HUES48 (cell line): ENCODE measurements around the gene AGBL4.
A peak's percentile ranks its signal among the peaks of the same experiment; 100 is the strongest.

Source experiments
- H3K27ac ChIP-seq: one replicate; pipeline ENCODE4 v1.7.0; 2013; ENCODE audit warnings: low read depth, low read length, inconsistent platforms
- H3K27me3 ChIP-seq: 2 replicates; pipeline ENCODE4 v1.6.1; 2013; ENCODE audit warnings: mild to moderate bottlenecking, low read length; ENCODE audit not compliant: control insufficient read depth, insufficient read depth
- H3K36me3 ChIP-seq: 2 replicates; pipeline ENCODE4 v1.6.1; 2013; ENCODE audit warnings: low read length; ENCODE audit not compliant: control insufficient read depth, insufficient read depth
- H3K4me1 ChIP-seq: 2 replicates; pipeline ENCODE4 v1.6.1; 2013; ENCODE audit warnings: mild to moderate bottlenecking, low read length; ENCODE audit not compliant: control insufficient read depth, insufficient read depth
- H3K4me3 ChIP-seq: 2 replicates; pipeline ENCODE4 v1.5.1; 2013; ENCODE audit warnings: mild to moderate bottlenecking, low read depth, low read length
- H3K9ac ChIP-seq: 2 replicates; pipeline ENCODE4 v1.6.1; 2013; ENCODE audit warnings: mild to moderate bottlenecking, low read depth, low read length, moderate library complexity
- H3K9me3 ChIP-seq: 2 replicates; pipeline ENCODE4 v1.6.1; 2013; ENCODE audit warnings: low read length; ENCODE audit not compliant: control insufficient read depth, insufficient read depth

Gene AGBL4

DNA sequence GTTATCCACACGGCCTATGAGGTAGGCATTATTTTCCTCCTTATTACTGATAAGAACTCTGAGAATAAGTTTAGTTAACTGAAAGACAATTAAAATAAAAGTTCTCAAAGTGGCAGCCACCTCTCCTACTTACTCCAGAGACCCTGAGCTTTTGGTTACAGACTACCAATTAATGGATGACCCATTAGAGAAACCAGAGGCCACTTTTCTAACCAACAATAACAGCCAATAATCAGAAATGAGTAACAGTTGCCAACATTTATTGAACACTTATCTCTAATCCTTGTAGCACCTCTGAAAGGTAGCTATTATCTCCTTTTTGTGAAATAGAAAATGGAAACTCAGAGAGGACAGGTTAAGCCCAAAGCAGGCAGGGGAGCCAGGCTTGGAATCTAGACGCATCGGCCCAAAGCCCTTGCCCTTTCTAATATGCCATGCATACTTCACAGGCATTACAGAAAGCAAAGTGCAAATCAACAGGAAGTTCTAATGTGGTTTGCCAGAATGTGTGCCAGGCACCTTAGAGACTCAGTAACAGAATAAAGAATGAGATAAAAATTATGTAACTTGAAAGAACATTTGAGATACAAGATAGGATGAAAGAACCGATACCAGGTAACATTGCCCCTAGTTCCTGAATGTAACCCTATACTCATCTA, 1297.1 kb downstream of the AGBL4 start:
- H3K27ac ChIP-seq, result no peak overlapping the region
- H3K27me3 ChIP-seq, result no peaks in the 10 kb centered on the region
- no peaks in the 10 kb centered on the region for H3K4me1 ChIP-seq
- no peaks in the 10 kb centered on the region for H3K9me3 ChIP-seq
- H3K4me3 ChIP-seq, result no peak overlapping the region
- no peak overlapping the region for H3K9ac ChIP-seq
- H3K36me3 ChIP-seq, result peaks cover 4% of the 10 kb centered on the region; the same call in 1 of the 2 replicates

DNA sequence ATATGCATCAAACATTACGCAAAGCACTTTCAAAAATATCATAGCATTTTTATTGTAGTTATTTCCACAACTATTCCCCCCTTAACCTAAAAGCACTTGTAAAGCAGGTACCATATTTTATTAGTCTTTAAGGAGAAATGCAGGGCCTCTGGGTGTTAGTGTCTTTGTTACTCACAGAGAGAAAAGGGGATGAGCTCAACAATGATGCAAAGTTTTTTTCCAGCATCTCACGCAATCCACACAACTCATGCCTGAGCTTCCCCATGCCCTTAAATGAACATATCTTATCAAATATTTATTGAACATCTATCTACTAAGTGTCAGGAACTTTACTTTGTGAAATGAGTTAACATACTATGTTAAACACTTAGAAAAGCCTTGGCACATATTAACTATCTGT, 1297.6 kb downstream of the AGBL4 start:
- Histone ChIP-seq H3K4me1 (no peaks in the 10 kb centered on the region), H3K36me3 (peaks cover 4% of the 10 kb centered on the region; the same call in 1 of the 2 replicates), H3K27ac (no peak overlapping the region), H3K9me3 (no peaks in the 10 kb centered on the region), H3K4me3 (no peak overlapping the region), H3K9ac (no peak overlapping the region), H3K27me3 (no peaks in the 10 kb centered on the region)

DNA sequence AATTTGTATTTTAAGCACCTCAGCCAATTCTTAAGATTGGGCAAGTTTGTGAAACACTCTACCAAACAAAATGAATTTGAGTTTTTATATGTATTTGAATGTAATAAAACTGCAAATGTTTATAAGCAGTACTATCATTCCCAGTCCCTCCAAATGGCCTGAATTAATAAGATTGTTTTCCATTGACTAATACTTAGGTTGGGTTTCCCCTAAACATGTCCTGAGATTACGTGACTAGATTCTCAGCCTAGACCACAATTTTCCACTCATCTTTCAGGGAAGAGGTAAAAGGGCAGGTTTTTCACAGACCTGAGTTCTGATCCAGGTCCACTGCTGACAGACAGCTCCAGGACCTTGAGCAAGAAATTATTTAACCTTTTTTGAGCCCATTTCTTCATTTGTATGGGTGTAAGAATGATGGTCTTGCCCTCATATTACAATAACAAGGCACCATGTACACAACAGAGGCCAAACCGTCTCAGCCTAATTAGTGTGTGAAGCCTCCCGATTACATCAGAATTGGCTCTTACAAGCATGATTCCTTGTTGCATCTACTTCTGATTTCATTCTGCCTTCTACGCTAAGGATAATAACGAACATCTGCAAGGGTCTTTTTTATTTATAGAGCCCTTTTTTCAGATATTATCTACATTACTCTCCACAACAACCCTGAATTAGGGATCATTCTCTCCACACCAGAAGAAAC, 1298.3 kb downstream of the AGBL4 start:
- H3K4me3 ChIP-seq, result no peak overlapping the region
- H3K4me1 ChIP-seq, result no peaks in the 10 kb centered on the region
- no peaks in the 10 kb centered on the region for H3K9me3 ChIP-seq
- H3K36me3 ChIP-seq, result peaks cover 4% of the 10 kb centered on the region; the same call in 1 of the 2 replicates
- H3K27me3 ChIP-seq, result no peaks in the 10 kb centered on the region
- no peak overlapping the region for H3K9ac ChIP-seq
- H3K27ac ChIP-seq, result no peak overlapping the region

DNA sequence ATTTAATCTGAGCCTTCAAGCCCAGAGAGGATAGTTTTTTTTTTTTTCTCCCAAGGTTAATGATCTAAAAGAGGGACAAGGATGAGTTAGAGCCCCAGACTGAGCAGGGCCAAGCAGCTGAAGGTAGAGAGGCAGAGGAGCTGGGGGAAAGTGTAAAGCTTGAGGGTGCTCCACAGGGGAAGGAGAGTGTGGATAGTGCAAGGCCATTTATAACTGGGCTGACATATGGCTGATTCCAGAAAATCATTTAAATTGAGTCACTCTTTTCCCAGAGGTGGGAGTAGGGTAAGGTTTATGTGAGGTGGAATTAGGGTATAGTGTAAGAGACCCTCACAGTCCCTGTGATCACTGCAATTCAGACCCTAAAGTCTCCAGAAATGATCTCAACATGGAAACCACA, 1302.8 kb downstream of the AGBL4 start:
- Histone ChIP-seq H3K9me3 (no peaks in the 10 kb centered on the region), H3K27me3 (no peaks in the 10 kb centered on the region), H3K36me3 (no peaks in the 10 kb centered on the region), H3K4me1 (no peaks in the 10 kb centered on the region), H3K4me3 (no peak overlapping the region), H3K27ac (no peak overlapping the region), H3K9ac (no peak overlapping the region)

DNA sequence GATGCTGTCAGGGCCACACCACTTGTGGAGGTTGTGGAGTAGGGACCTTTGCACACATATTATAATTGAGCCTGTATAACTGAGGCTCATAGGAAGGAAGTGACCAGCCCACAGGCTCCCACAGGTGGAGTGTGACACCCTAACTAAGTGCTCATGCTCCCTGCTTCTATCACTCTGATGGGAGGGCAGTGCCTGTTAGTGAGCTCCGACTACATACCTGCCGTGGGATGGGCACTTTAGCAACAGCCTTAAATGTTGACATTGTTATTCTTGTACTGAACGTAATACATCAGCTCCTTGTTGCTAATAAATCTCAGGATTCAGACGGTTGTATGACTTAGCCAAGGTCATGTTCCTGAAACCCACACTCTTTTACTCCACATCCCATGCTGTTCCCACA, 1305.0 kb downstream of the AGBL4 start:
- Histone ChIP-seq H3K9ac (no peak overlapping the region), H3K36me3 (no peaks in the 10 kb centered on the region), H3K4me1 (no peaks in the 10 kb centered on the region), H3K27me3 (no peaks in the 10 kb centered on the region), H3K4me3 (no peak overlapping the region), H3K9me3 (no peaks in the 10 kb centered on the region), H3K27ac (no peak overlapping the region)

DNA sequence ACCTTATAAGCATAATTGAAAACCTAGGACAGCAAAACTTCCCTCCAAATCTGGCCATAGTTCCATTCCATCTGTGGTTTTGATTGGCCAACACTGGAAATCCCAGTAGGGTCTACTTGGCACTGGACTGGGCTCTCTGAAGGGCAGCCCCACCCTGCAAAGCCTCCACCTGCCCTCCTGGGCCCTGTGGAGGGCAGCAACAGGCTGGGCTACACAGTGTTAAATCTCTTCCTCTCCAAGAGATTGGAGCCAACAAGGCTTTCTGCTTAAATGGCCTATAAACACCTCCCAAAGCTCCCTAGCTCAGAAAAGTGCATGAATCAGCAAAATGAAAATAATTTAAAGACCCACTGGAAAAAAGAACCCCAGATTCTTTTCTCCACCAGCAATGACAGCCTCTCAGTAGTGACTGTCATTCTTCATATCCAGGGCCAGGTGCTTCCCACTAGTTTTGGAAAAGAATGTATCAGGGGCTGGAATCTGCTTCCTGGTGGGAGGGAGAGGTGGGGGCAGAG, 1305.6 kb downstream of the AGBL4 start:
- Histone ChIP-seq H3K9ac (no peak overlapping the region), H3K27me3 (no peaks in the 10 kb centered on the region), H3K27ac (no peak overlapping the region), H3K36me3 (no peaks in the 10 kb centered on the region), H3K4me3 (no peak overlapping the region), H3K4me1 (no peaks in the 10 kb centered on the region), H3K9me3 (no peaks in the 10 kb centered on the region)

DNA sequence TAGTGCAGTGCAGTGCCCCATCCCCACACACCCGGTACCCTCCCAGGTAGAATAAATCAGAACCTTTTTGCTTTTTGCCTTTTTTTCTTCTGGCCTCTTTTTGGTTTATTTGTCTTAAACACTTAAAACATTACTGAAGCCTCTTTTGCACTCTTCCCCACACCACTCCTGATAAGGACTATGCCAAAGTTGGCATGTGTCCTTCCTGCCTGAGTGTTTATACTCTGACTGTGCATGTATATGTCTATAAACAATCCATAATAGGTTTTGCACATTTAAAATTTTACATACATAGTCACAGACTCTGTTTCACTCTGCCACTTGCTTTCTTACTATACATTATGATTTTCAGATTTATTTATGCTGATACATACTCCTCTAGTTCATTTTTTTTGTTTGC, 1306.7 kb downstream of the AGBL4 start:
- Histone ChIP-seq H3K4me1 (no peaks in the 10 kb centered on the region), H3K27me3 (no peaks in the 10 kb centered on the region), H3K27ac (no peak overlapping the region), H3K9me3 (no peaks in the 10 kb centered on the region), H3K9ac (no peak overlapping the region), H3K4me3 (no peak overlapping the region), H3K36me3 (no peaks in the 10 kb centered on the region)

DNA sequence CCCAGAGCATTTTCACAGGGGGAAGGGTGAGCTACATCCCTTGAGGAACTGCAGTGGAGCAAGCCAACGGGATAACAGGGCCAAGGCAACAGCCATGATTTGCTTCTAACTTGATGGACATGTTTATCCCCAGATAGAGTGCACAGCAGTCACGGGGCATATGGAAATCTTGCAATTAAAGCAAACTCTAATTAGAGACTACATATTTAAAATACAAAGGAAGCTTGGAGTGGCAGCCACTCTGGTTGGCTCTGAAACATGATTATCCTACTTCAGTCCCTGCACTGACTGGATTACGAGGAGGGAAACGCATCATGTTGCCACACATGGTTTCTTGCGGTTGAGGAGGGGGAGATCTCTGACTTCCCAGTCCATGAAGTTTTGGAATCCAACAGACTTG, 1307.8 kb downstream of the AGBL4 start:
- Histone ChIP-seq H3K9me3 (no peaks in the 10 kb centered on the region), H3K27me3 (no peaks in the 10 kb centered on the region), H3K36me3 (no peaks in the 10 kb centered on the region), H3K4me1 (no peaks in the 10 kb centered on the region), H3K27ac (no peak overlapping the region), H3K4me3 (no peak overlapping the region), H3K9ac (no peak overlapping the region)

DNA sequence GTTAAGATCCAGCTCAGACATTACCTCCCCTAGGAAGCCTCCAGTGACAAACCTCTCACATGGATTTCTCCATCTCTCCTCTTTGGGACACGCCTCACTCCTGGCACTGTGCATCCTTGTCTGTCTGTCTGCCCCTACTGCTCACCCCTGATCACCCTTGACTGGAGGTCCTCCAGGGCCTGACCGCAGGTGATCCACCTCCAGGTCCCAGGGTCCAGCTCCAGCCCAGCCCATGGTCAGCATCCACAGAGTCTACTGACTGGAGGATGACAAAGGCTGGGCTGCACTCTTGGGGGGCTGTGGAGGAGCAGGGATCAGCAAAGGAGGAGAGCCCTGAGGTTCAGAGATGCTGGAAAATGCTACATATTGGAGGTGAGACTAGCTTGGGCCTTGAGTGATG, 1312.8 kb downstream of the AGBL4 start:
- Histone ChIP-seq H3K9me3 (no peaks in the 10 kb centered on the region), H3K27me3 (no peaks in the 10 kb centered on the region), H3K36me3 (no peaks in the 10 kb centered on the region), H3K4me3 (no peak overlapping the region), H3K9ac (no peak overlapping the region), H3K27ac (no peak overlapping the region), H3K4me1 (peaks cover 11% of the 10 kb centered on the region; the same call in 1 of the 2 replicates)

DNA sequence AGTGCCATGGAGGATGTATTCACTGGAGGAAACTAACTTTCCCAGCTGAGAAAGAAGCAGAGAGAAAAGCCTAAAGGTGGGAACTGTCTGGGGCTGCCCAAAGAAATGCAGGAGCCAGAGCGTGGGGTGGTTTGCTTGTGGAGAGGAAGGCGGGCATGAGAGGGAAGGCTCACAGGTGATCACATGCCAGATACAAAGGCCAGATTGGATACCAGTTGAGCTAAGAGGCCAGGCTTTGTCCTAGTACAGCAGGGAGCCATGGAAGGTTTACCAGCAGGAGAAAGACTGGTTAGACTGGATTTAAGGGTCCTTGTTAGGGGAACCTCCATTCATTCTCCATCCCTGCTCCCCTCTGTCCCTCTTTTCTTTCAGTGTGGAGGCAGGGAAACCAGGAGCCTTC, 1313.4 kb downstream of the AGBL4 start:
- H3K9ac ChIP-seq, result peak overlapping the region; percentile 22; the same call in 1 of the 2 replicates
- peaks cover 11% of the 10 kb centered on the region; the same call in 1 of the 2 replicates for H3K4me1 ChIP-seq
- H3K27ac ChIP-seq, result peak overlapping the region; percentile 72
- H3K27me3 ChIP-seq, result no peaks in the 10 kb centered on the region
- H3K9me3 ChIP-seq, result no peaks in the 10 kb centered on the region
- H3K4me3 ChIP-seq, result no peak overlapping the region
- no peaks in the 10 kb centered on the region for H3K36me3 ChIP-seq

DNA sequence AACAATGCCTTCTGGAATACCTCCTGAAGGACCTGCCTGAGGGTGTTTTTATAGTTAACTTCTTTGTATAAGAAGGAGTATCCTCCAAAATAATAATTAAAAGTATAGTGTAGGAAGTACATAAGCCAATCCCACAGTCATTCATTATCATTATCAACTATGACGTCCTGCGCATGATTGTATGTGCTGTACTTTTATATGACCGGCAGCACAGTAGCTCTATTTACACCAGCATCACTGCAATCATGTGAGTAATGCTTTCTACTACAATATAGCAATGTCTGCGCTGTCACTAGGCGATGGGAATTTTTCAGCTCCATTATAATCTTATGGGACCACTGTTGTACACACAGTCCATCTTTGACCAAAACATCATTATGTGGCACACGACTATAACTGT, 1319.0 kb downstream of the AGBL4 start:
- Histone ChIP-seq H3K4me1 (no peaks in the 10 kb centered on the region), H3K9ac (no peak overlapping the region), H3K4me3 (no peak overlapping the region), H3K27me3 (no peaks in the 10 kb centered on the region; the same call in 1 of the 2 replicates), H3K27ac (no peak overlapping the region), H3K9me3 (no peaks in the 10 kb centered on the region), H3K36me3 (no peaks in the 10 kb centered on the region)
